Epithelial cell of proximal tubule (primary cell): ENCODE data around the gene PAK5. TPM values are rescaled to one million over a fixed set of nuclear protein-coding genes. Genes with fewer than 3 reads are reported as not detected.

Experiments
- DNase-seq: peaks from one replicate; pipeline ENCODE4 v3.0.0-alpha.2; 2011; ENCODE audit warnings: low read depth
- H3K4me3 ChIP-seq: 2 replicates; pipeline ENCODE4 v1.5.1; 2011; ENCODE audit warnings: low read depth, mild to moderate bottlenecking, low read length
- total RNA-seq: library from RNA; depleted of rRNA; stranded (reverse); fragments of >200 nt; gene quantifications from 2 replicates; pipeline ENCODE4 v1.2.3, GENCODE V29; 2015
- TF ChIP-seq, protein P1 (sequence below): conservative IDR thresholded peaks from 2 replicates; pipeline ENCODE4 v1.5.1; 2012; ENCODE audit warnings: low read depth, mild to moderate bottlenecking, low read length

PAK5 gene
- total RNA-seq, 1 donor from 2014 or later = not detected

DNA sequence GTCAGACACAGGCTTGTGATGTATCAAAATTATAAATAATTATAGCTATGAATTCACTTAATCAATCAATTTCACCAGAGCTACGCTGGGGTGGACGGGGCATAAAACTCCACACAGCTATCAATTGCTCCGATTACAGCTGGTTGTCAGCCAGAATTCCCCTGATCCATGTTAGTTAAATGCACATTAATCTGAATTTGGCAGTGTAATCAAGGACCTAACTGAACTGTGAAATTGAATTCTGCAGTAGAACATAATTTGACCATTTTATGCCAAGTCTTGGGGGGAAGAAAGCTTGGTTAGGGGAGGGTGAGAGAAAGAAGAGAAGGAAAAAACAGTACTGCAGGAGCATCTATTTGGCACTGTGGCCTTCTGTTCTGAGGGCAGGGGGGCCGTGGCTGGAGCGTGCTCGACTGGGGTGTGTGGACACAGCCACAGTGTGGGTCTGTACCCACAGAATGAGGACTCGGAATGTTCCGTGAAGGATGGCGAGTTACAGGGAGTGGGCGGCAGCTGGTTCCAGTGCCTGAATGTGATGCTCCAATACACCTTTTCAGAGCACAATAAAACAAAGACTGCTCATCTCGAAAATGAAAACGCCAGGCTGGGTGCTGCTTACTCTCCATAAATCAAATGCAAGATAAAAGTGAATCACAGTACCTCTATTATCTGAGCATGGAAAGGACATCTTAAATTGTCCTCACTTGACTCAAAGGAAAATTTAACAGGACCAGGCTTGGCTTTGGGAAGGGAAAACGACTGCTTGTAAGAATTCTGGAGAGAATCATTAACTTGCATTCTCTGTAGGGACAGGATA, 265.3 kb downstream of the PAK5 start:
- no peak for DNase-seq
- H3K4me3 ChIP-seq = no peak overlapping the region
- TF ChIP-seq, protein P1, sequence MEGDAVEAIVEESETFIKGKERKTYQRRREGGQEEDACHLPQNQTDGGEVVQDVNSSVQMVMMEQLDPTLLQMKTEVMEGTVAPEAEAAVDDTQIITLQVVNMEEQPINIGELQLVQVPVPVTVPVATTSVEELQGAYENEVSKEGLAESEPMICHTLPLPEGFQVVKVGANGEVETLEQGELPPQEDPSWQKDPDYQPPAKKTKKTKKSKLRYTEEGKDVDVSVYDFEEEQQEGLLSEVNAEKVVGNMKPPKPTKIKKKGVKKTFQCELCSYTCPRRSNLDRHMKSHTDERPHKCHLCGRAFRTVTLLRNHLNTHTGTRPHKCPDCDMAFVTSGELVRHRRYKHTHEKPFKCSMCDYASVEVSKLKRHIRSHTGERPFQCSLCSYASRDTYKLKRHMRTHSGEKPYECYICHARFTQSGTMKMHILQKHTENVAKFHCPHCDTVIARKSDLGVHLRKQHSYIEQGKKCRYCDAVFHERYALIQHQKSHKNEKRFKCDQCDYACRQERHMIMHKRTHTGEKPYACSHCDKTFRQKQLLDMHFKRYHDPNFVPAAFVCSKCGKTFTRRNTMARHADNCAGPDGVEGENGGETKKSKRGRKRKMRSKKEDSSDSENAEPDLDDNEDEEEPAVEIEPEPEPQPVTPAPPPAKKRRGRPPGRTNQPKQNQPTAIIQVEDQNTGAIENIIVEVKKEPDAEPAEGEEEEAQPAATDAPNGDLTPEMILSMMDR = no peak

DNA sequence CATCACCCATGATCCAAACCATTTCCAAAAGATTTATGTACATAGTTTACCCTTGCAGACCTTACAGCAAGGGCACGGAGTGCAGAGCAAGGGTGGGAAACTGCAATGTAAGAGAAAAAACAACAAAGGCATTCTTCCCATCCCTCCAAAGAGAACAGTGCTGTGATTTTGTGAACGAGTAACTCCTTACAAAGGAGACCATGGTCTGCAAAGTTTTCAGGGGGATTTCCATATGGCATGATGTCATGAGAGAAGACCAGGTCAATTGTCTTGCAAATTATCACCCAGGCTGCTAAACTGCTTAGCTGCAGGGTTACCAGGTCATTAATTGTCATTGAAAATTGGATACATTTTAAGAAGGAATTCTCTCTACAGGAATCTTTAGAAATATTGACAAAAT, 266.2 kb downstream of the PAK5 start:
- no peak for DNase-seq
- no peak overlapping the region for H3K4me3 ChIP-seq
- TF ChIP-seq, protein P1 = no peak

DNA sequence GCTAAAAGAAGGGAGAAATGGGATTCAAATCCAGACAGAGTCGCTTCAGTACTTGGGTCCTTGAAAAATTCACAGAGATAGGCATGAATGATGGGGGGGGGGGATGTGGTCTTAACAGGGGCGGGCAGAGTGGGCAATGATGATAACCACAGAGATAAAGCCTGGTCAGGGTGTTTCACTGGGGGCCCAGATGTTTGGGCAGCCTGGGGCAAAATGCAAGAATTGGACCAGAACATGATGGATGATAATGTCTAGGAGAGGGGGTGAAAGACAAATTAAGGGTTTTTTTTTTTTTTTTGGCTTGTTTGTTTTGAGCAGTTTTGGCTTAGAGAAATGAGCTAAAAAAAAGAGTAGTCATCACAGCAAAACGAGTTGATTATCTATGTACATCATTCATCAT, 267.1 kb downstream of the PAK5 start:
- DNase-seq = no peak
- TF ChIP-seq, protein P1 = no peak
- no peak overlapping the region for H3K4me3 ChIP-seq

DNA sequence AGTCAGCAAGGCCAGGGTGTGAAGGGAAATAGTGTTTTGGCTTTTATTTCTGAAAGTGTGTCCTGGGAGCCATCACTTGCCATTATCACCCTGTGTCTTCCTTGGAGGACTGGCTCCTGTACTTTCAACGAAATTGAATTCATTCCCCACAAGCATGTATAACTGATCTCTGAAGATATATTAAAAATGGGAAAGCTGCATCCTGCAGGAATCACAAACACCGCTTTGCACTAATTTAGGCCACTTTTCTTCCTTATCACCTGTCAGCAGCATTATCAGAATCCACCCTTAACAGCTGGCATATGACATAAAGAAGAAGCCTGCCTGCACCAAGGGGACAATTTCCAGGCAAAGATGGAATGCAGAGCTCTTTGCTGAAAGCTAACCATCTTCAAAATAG, 268.3 kb downstream of the PAK5 start:
- TF ChIP-seq, protein P1 = no peak
- DNase-seq = no peak
- H3K4me3 ChIP-seq = no peak overlapping the region

DNA sequence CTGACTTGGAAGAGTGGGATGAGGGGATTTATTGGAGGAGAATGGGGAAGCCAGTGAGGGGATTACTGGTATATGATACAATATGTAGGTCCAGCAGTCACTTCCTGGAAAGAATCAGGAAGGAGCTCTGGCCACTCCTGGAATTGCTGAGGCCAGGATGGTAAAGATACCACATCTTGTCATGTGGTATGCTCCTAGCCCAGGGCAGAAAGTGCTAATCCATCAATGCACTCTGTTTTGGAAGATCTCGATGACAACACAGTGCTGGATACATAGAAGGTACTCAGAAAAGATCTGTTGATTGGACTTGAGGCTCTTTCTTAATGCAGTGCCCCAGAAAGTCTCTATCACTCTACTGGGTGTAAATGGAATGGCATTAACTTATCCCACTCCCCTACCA, 271.9 kb downstream of the PAK5 start:
- TF ChIP-seq, protein P1 = no peak
- H3K4me3 ChIP-seq = no peak overlapping the region
- no peak for DNase-seq

DNA sequence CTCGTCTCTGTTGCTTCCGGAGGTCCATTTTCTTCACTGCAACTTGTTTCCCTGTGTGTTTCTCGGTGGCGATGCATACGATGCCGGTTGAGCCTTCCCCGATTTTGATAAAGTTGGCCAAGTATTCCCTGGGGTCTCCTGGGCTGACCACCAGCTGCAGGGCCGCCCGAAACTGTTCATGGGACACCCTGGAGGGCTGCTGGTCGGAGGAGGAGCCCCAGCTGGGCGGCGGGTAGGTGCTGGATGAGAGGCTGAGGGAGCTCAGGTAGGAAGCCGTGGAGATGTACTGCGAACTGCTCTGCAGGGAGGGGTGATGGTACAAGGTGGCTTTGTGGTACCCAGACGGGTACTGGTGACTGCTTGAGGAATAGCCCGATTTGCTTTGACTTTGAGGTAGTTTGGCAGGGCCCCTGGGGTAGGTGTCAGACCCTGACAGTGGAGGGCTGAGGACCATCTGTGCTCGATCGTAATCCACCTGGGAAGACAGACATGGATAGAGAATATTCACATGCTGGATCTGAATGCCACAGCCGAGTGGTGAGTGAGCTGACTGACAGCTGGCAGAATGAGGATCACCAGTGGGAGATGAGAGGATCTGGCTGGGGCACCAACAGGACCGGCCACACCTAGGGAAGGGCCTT, 272.8 kb downstream of the PAK5 start:
- DNase-seq = no peak
- no peak overlapping the region for H3K4me3 ChIP-seq
- TF ChIP-seq, protein P1 = no peak
